Measurements from ENCODE around the gene GLUL.

Gene GLUL

DNA sequence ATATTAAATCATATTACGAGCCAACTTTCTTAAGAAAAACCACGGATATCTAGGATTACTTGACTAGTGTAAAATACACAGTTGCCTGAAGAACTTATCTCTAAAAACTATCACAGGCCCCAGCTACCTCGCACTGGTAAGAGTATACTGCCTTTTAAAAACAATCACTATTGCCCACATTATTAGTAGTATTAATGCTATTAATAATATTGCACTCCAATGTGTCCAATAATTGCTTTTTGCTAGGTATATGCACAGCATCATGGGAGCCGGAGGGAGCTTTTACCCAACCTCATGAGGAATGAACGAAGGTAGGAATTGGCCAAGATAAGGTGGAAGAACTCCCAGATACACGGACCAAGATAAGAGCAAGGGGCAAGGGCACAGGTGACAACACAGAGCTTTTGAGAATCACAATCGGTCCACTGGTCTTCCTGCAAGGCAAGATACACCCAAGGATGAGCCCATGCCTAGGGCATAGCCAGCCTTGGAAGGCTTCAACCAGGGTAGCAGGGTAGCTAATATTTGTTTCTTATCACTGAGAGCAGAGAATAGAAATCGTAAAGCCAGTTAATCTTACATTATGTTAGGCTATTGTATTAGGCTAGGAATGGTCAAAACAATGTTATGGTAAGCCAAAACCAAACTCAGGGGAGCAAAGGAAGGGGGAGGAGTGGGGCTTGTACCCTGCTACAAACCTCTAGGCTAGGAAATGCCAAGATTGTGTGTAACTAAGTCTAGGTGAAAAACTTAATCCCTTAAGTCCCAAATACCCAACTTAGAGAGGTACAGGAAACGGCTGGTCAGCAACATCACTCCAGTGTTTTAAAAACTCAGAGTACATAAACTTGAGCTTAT, 9.4 kb downstream of the GLUL start:
- TF ChIP-seq ZNF292 (tag by site-specific recombination; IDR thresholded peaks at IDR 0.05; ENCODE audit: borderline replicate concordance, low read depth) (no peak), ZNF785 (tag by site-specific recombination; IDR thresholded peaks at IDR 0.05) (no peak), ZNF394 (tag by site-specific recombination; IDR thresholded peaks at IDR 0.05; ENCODE audit: borderline replicate concordance) (no peak), TCF7L2 (IDR thresholded peaks at IDR 0.05; ENCODE audit: borderline replicate concordance, low read depth, low read length) (no peak), ZNF677 (tag by site-specific recombination; IDR thresholded peaks at IDR 0.05) (no peak), ZNF133 (tag by site-specific recombination; IDR thresholded peaks at IDR 0.05) (no peak), MZF1 (tag by site-specific recombination; IDR thresholded peaks at IDR 0.05; ENCODE audit: borderline replicate concordance) (no peak), GLI2 (tag by site-specific recombination; IDR thresholded peaks at IDR 0.05; ENCODE audit: borderline replicate concordance, low read depth) (no peak), ZFHX2 (tag by site-specific recombination; conservative IDR thresholded peaks at IDR 0.05) (no peak), ZNF214 (tag by site-specific recombination; IDR thresholded peaks at IDR 0.05; ENCODE audit: borderline replicate concordance) (no peak), ZSCAN23 (tag by site-specific recombination; IDR thresholded peaks at IDR 0.05) (no peak), YY1 (tag by site-specific recombination; IDR thresholded peaks at IDR 0.05) (no peak), ZNF610 (tag by site-specific recombination; IDR thresholded peaks at IDR 0.05; ENCODE audit: borderline replicate concordance) (no peak), ZNF121 (tag by site-specific recombination; IDR thresholded peaks at IDR 0.05) (no peak), ZNF621 (tag by site-specific recombination; IDR thresholded peaks at IDR 0.05) (no peak), ZNF23 (tag by site-specific recombination; IDR thresholded peaks at IDR 0.05; ENCODE audit: borderline replicate concordance) (no peak), ZNF354C (tag by site-specific recombination; IDR thresholded peaks at IDR 0.05; ENCODE audit: borderline replicate concordance, low read depth) (no peak)
- TF ChIP-seq, protein P1, sequence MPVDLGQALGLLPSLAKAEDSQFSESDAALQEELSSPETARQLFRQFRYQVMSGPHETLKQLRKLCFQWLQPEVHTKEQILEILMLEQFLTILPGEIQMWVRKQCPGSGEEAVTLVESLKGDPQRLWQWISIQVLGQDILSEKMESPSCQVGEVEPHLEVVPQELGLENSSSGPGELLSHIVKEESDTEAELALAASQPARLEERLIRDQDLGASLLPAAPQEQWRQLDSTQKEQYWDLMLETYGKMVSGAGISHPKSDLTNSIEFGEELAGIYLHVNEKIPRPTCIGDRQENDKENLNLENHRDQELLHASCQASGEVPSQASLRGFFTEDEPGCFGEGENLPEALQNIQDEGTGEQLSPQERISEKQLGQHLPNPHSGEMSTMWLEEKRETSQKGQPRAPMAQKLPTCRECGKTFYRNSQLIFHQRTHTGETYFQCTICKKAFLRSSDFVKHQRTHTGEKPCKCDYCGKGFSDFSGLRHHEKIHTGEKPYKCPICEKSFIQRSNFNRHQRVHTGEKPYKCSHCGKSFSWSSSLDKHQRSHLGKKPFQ (tag by site-specific recombination; IDR thresholded peaks at IDR 0.05) = no peak
- TF ChIP-seq, protein P2, sequence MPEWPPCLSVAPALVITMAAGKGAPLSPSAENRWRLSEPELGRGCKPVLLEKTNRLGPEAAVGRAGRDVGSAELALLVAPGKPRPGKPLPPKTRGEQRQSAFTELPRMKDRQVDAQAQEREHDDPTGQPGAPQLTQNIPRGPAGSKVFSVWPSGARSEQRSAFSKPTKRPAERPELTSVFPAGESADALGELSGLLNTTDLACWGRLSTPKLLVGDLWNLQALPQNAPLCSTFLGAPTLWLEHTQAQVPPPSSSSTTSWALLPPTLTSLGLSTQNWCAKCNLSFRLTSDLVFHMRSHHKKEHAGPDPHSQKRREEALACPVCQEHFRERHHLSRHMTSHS (tag by site-specific recombination; IDR thresholded peaks at IDR 0.05) = no peak
- TF ChIP-seq, protein P3, sequence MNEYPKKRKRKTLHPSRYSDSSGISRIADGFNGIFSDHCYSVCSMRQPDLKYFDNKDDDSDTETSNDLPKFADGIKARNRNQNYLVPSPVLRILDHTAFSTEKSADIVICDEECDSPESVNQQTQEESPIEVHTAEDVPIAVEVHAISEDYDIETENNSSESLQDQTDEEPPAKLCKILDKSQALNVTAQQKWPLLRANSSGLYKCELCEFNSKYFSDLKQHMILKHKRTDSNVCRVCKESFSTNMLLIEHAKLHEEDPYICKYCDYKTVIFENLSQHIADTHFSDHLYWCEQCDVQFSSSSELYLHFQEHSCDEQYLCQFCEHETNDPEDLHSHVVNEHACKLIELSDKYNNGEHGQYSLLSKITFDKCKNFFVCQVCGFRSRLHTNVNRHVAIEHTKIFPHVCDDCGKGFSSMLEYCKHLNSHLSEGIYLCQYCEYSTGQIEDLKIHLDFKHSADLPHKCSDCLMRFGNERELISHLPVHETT (tag by site-specific recombination; IDR thresholded peaks at IDR 0.05) = no peak
- ChIA-PET POLR2A (interaction anchor here (0.6 to 4.7 kb wide), 2 partner anchors 10 to 198 kb away, joined by 8 to 23 read pairs; partner anchors contain the start of gene GLUL), CTCF (interaction anchor here (1.4 to 1.5 kb wide), 5 partner anchors 14 to 298 kb away, joined by 3 to 7 read pairs (median 4); no protein-coding TSS in a partner anchor)
- H3K4me3 ChIP-seq (ENCODE audit: low read depth, low read length) = no peak overlapping the region
- H3K27ac ChIP-seq (ENCODE audit: extremely low read depth, low read depth, low read length) = no peak overlapping the region
- no peaks in the 10 kb centered on the region for H3K9me3 ChIP-seq (ENCODE audit: control insufficient read depth, insufficient read depth, low read depth, low read length)
- no peaks in the 10 kb centered on the region for H3K4me1 ChIP-seq (ENCODE audit: control insufficient read depth, insufficient read depth, low read length)
- H3K36me3 ChIP-seq (ENCODE audit: control insufficient read depth in 2 of 2, insufficient read depth in 1 of 2, low read length in 2 of 2) = peaks cover 7 to 56% of the 10 kb centered on the region in 2 experiments; a peak in 2 of 3 replicates

DNA sequence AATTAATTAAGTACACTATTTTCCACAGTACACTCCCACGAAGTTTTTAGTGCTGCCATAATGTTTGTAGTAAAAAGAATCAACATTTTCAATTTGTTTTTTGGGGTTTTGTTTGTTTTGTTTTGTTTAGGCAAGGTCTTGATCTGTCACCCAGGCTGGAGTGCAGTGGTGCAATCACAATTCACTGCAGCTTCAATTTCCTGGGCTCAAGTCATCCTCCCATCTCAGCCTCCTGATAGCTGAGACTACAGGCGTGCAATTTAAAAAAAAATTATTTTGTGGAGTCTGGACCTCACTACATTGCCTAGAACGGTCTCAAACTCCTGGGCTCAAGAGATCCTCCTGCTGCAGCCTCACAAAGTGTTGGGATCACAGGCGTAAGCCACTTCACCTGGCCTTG, 11.4 kb downstream of the GLUL start:
- ChIA-PET POLR2A (interaction anchor here (1.5 to 4.7 kb wide), 2 partner anchors 10 to 12 kb away, joined by 6 to 23 read pairs; partner anchors contain the start of gene GLUL), CTCF (interaction anchor here (0.6 kb wide), 1 partner anchor 411 kb away, joined by 4 read pairs; no protein-coding TSS in a partner anchor)
- H3K4me1 ChIP-seq (ENCODE audit: control insufficient read depth, insufficient read depth, low read length) = no peaks in the 10 kb centered on the region
- peaks cover 0 to 36% of the 10 kb centered on the region in 2 experiments; a peak in 2 of 3 replicates for H3K36me3 ChIP-seq (ENCODE audit: control insufficient read depth in 2 of 2, insufficient read depth in 1 of 2, low read length in 2 of 2)
- TF ChIP-seq ZNF292 (tag by site-specific recombination; IDR thresholded peaks at IDR 0.05; ENCODE audit: borderline replicate concordance, low read depth) (no peak), ZXDB (tag by site-specific recombination; IDR thresholded peaks at IDR 0.05) (no peak), ZNF114 (tag by site-specific recombination; IDR thresholded peaks at IDR 0.05) (no peak), YY2 (tag by site-specific recombination; IDR thresholded peaks at IDR 0.05) (no peak), BCL11B (tag by site-specific recombination; IDR thresholded peaks at IDR 0.05; ENCODE audit: low read depth) (no peak), OVOL3 (tag by site-specific recombination; IDR thresholded peaks at IDR 0.05) (no peak), SP2 (tag by site-specific recombination; IDR thresholded peaks at IDR 0.05) (no peak)
- TF ChIP-seq, protein P4, sequence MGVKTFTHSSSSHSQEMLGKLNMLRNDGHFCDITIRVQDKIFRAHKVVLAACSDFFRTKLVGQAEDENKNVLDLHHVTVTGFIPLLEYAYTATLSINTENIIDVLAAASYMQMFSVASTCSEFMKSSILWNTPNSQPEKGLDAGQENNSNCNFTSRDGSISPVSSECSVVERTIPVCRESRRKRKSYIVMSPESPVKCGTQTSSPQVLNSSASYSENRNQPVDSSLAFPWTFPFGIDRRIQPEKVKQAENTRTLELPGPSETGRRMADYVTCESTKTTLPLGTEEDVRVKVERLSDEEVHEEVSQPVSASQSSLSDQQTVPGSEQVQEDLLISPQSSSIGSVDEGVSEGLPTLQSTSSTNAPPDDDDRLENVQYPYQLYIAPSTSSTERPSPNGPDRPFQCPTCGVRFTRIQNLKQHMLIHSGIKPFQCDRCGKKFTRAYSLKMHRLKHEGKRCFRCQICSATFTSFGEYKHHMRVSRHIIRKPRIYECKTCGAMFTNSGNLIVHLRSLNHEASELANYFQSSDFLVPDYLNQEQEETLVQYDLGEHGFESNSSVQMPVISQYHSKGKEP (tag by site-specific recombination; IDR thresholded peaks at IDR 0.05) = no peak
- H3K4me3 ChIP-seq (ENCODE audit: low read depth, low read length) = no peak overlapping the region
- H3K9me3 ChIP-seq (ENCODE audit: control insufficient read depth, insufficient read depth, low read depth, low read length) = no peaks in the 10 kb centered on the region
- H3K27ac ChIP-seq (ENCODE audit: extremely low read depth, low read depth, low read length) = no peak overlapping the region

Measured in HEK293 (cell line).